GM19467 (cell line): ENCODE results near the gene TEP1.
"Not testable (repeated sequence)": the region's sequence is repeated elsewhere in the genome, so short reads cannot be mapped to it uniquely, and the experiment has no call there.

Experiments used
- ATAC-seq: cut with Tn5 transposase; IDR thresholded peaks from one replicate; pipeline ENCODE4 v1.9.1; 2021; ENCODE audit warnings: mild to moderate bottlenecking, moderate library complexity; ENCODE audit not compliant: unreplicated experiment

TEP1 gene

DNA sequence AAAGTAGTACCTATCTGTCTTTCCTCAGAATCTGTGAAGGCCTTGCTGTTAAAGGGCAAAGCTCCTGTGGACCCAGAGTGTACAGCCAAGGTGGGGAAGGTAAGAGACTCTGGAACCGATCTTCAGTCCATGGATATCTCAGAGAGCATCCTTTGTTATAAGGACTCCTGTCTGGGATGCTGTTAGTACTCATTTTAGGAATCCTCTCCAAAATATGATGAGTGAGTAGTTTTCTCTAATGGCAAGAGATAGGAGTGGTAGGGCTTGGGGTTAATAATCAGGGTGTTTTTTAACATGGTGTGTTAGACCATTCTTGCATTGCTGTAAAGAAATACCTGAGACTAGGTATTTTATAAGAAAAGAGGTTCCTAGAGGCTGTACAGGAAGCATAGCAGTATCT is 67.9 kb downstream of the TEP1 start:
- no peak for ATAC-seq

DNA sequence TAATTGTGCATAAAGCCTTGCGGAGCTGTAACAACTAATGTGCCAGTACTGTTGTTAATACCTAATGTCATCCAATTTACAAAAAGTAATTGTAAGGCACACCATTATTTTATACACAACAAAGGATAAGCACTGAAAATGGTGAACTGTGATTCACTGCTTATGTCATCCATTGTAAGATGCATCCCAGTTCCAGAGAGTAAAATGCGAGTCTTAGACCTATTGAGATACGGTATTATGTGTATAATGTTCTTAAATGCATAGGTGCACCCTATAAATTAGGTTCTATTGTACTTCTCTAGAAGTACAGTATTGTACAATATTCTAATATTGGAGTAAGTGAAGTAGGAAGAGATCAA is 69.5 kb downstream of the TEP1 start:
- no peak for ATAC-seq

DNA sequence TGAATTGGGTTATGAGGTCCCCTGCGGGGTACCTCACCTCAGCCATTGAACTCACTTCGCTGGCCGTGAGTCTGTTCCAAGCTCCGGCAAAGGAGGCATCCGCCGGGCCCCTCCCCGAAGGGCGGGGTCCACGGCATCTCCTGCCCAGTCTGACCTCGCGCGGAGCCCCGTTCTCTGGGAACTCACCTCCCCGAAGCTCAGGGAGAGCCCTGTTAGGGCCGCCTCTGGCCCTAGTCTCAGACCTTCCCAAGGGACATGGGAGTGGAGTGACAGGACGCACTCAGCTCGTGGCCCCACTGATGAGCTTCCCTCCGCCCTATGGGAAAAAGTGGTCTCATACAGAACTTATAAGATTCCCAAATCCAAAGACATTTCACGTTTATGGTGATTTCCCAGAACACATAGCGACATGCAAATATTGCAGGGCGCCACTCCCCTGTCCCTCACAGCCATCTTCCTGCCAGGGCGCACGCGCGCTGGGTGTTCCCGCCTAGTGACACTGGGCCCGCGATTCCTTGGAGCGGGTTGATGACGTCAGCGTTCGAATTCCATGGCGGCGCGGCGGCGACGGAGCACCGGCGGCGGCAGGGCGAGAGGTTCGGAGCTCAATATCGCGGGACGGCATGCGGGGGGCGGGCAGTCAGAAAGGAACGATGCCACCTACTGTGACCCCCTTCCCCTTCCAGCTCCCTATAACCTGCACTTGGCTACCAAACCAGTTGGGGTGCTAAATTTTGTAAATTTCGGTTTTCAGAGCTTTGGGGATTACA is 70.0 kb downstream of the TEP1 start, which contains the start of gene PARP2:
TSS of gene PARP2 (plus strand) at position 544 of the 770 bp plus-strand sequence. CDS start at position 551, 7 bp downstream.
- ATAC-seq = peak; percentile 91

- ATAC-seq = no peak
Observed at GRCh38 chr14:20341646-20342045, 71.7 kb downstream of the TEP1 start.

DNA sequence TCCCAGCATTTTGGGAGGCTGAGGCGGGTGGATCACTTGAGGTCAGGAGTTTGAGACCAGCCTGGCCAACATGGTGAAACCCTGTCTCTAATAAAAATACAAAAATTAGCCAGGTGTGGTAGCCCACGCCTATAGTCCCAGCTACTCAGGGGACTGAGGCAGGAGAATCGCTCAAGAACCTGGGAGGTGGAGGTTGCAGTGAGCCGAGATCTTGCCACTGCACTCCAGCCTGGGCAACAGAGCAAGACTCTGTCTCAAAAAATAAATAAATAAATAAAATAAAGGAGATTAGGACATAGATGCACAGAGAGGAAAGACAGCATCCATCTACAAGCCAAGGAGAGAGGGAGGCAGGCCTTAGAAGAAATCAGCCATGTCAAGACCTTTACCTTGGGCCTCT is 72.3 kb downstream of the TEP1 start:
- ATAC-seq = not testable (repeated sequence)

DNA sequence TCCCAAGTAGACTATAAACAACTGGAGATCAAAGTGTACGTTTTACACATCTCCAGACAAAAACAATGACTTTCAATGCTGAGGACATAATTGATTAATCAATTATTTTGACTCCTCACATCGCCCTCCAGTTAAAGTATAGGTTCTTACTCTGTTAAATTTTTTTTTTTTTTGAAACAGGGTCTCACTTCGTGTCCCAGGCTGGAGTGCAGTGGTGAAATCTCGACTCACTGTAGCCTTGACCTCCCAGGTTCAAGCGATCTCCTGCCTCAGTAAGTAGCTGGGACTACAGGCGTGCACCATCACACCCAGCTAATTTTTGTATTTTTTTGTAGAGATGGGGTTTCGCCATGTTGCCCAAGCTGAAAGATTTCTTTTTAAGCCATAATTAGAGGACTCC is 79.3 kb downstream of the TEP1 start:
- no peak for ATAC-seq

GRCh38 chr14:20333494-20333841 is 79.8 kb downstream of the TEP1 start:
- ATAC-seq = no peak

DNA sequence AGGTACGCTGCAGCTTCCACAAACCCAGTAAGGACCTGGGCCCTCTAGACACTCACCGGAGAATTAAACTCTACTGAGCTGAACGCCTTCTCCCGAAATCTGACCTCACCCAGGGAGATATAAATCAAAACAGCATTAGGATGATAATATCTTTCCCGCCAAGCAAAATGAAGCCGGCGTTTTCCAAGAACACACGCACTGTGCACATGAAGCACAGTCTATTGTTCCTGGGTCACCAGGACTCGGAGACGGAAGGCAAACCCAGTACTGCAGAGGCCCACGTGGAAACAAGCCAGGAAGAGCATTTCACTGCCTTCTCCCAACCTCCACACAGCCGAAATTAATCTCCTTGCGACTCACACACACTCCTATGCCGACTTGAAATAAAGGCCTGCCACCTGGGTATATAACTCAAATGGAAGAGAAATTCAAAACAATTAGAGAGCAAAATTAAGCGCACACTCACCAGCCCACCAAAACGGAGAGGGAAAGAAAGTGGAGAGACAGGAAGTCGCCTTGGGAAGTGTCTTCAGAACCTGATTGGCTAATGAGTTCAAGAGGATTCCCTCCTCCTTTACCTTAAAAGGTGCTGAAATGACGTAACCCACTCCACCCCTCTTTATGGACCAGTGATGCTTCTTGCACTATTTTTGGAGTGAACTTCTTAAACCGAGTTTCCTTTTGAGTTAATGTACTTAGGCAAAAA is 80.4 kb downstream of the TEP1 start, which contains the start of gene CCNB1IP1:
TSS of gene CCNB1IP1 (minus strand) at position 492 of the 706 bp plus-strand sequence. CDS start 16,756 bp downstream, outside the sequence.
- peak; percentile 93 for ATAC-seq

- ATAC-seq = no peak
Observed at GRCh38 chr14:20332431-20332787, 80.9 kb downstream of the TEP1 start.

- ATAC-seq = no peak
Observed at GRCh38 chr14:20331053-20331613, 82.2 kb downstream of the TEP1 start.

DNA sequence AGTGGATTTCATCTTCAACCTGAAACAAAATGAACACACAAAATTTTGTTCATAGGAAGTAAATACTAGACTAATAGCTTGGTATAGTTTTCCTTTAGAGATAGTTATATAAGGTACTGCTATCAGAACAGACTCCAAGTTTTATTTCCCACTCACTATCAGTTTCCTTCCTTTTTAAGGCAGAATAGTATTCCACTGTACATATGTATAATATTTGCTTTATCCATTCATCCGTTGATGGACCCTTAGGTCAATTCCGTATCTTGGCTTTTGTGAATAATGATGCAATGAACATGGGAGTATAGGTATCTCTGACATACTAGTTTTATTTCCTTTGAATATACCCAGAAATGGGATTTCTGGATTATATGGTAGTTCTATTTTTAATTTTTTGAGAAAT is 83.9 kb downstream of the TEP1 start:
- no peak for ATAC-seq

DNA sequence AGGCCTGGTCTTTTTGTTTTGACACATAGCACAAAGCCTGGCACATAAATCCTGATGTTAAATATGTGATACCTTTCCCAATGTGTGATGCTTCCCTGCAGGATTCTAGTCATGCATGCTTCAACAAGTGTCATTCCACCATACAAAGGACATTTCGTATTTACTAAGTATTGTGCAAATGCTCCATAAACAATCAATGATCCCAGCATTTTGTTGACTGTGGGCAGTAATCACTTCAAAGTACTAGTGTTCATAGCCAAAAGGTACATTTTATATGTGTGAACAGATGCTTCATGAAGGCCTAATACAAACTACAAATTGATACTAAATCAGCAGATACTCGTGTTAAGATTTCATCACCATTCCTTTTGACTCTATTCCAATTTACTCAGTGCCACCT is 84.6 kb downstream of the TEP1 start:
- ATAC-seq = no peak

GRCh38 chr14:20327005-20327869 is 86.1 kb downstream of the TEP1 start:
- ATAC-seq = no peak

- no peak for ATAC-seq
Observed at GRCh38 chr14:20317720-20318119, 95.6 kb downstream of the TEP1 start.
